Measurements from ENCODE around the gene GYS2.

The GYS2 gene

GRCh38 chr12:21551841-21552465 lies 52.7 kb downstream of the GYS2 start:
- DNase-seq: no peak

- no peak for DNase-seq
Measured at GRCh38 chr12:21547437-21547836, 57.2 kb downstream of the GYS2 start.

- no peak for DNase-seq
Measured at GRCh38 chr12:21546716-21547115, 57.9 kb downstream of the GYS2 start.

GRCh38 chr12:21545557-21545956 lies 59.1 kb downstream of the GYS2 start:
- DNase-seq: no peak

GRCh38 chr12:21543151-21543550 lies 61.5 kb downstream of the GYS2 start:
- DNase-seq: no peak

GRCh38 chr12:21542403-21542802 lies 62.2 kb downstream of the GYS2 start:
- no peak for DNase-seq

- DNase-seq: peak in 2 of 3 experiments; percentile 39 to 87
Measured at GRCh38 chr12:21541773-21542172, 62.9 kb downstream of the GYS2 start.

- DNase-seq: peak in 2 of 3 experiments; percentile 26 to 70
Measured at GRCh38 chr12:21539797-21540196, 64.8 kb downstream of the GYS2 start.

GRCh38 chr12:21538061-21538653 lies 66.5 kb downstream of the GYS2 start:
- no peak for DNase-seq

- DNase-seq: no peak
Measured at GRCh38 chr12:21529456-21529855, 75.2 kb downstream of the GYS2 start.

- DNase-seq: no peak
Measured at GRCh38 chr12:21528953-21529352, 75.7 kb downstream of the GYS2 start.

- peak; percentile 50 to 90 (median 88) for DNase-seq
Measured at GRCh38 chr12:21527451-21528180, 77.0 kb downstream of the GYS2 start.

GRCh38 chr12:21526721-21527345 lies 77.8 kb downstream of the GYS2 start:
- DNase-seq: peak in 2 of 3 experiments; percentile 68 to 71

GRCh38 chr12:21526053-21526452 lies 78.6 kb downstream of the GYS2 start, which contains the start of gene SPX:
SPX (plus strand) TSS chr12:21526296; CDS start chr12:21526473, 177 bp downstream.
- peak in 1 of 3 experiments; percentile 21 for DNase-seq

GRCh38 chr12:21523148-21523547 lies 81.5 kb downstream of the GYS2 start:
- DNase-seq: no peak

GRCh38 chr12:21521541-21521940 lies 83.1 kb downstream of the GYS2 start:
- DNase-seq: no peak

GRCh38 chr12:21518451-21518850 lies 86.2 kb downstream of the GYS2 start:
- no peak for DNase-seq

- DNase-seq: no peak
Measured at GRCh38 chr12:21516281-21516680, 88.4 kb downstream of the GYS2 start.

GRCh38 chr12:21509768-21510167 lies 94.9 kb downstream of the GYS2 start:
- DNase-seq: no peak

- no peak for DNase-seq
Measured at GRCh38 chr12:21507849-21508248, 96.8 kb downstream of the GYS2 start.

- no peak for DNase-seq
Measured at GRCh38 chr12:21505888-21506287, 98.8 kb downstream of the GYS2 start.

GRCh38 chr12:21502872-21503271 lies 101.8 kb downstream of the GYS2 start:
- no peak for DNase-seq

- DNase-seq: peak; percentile 8 to 81 (median 68)
Measured at GRCh38 chr12:21502164-21502496, 102.5 kb downstream of the GYS2 start.

All from NCI-H1417 (cell line).